Stimulated activated CD8-positive, alpha-beta memory T cell treated with anti-CD3 and anti-CD28 coated beads, Interleukin-7, amount 100 ng/mL, for 4 hours (primary cell): Measurements from ENCODE around the gene FIG4.
"Not testable (repeated sequence)": the region's sequence is repeated elsewhere in the genome, so short reads cannot be mapped to it uniquely, and the experiment has no call there.

Experiments used
- DNase-seq, 2 donors: peaks; one replicate each; pipeline ENCODE4 v3.0.0-alpha.2; 2020; ENCODE audit warnings: low read depth in 2 of 2

The FIG4 gene

GRCh38 chr6:109853951-109854350, 162.9 kb downstream of the FIG4 start:
- DNase-seq, result no peak

DNA sequence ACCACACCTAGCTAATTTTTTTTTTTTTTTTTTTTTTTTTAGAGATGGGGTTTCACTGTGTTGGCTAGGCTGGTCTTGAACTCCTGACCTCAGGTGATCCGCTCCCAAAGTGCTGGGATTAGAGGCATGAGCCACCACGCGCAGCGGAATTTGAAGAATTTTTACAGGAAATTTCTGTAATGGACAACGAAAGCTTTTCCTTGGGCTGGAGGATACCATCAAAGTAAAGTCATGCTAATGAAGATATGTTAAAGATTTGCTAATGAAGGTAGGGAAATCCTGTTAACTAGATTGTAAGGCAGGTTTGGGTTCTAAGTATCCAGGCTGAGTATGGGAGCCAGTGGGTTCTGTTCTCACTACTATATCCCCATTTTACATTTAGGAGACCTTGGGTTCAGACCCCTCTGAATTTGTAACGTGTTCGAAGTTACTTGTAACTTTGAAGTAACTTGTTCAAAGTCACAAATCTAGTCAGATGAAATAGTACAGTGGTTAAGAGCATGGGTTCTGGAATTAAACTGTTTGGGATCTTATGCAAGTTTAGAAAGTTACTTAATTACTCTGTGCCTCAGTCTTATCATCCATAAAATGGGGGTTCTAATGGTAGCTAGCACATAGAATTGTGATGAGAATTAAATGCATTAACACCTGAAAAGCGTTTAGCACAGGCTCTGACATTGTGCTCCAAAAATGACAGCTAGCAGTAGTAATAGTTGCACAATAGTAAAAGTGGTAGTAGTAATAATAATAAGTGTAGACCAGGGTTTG, 163.6 kb downstream of the FIG4 start:
- DNase-seq, result no peak

- DNase-seq, result not testable (repeated sequence)
Measured at GRCh38 chr6:109855476-109856040, 164.5 kb downstream of the FIG4 start.

- DNase-seq, result no peak
Measured at GRCh38 chr6:109861946-109862345, 170.8 kb downstream of the FIG4 start.

DNA sequence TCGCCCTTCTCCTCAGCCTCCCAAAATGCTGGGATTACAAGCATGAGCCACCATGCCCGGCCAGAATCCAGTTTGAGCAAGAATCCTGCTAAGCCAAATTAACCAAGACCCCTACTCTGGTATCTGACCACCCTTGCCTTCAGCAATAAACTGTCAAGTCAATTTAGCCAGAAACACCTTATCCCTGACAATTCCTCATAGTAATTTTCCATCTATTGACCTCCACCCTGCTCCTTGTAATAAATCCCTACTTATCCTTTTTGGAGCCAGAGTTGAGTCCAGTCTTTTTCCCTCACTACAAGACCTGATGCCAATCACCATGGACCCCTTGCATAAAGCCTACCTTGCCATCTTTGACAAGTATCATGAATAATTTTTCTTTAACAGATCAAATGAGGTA, 173.0 kb downstream of the FIG4 start:
- DNase-seq, result no peak

- DNase-seq, result no peak
Measured at GRCh38 chr6:109865968-109866367, 174.9 kb downstream of the FIG4 start.

GRCh38 chr6:109867009-109867969, 176.2 kb downstream of the FIG4 start:
- no peak for DNase-seq

DNA sequence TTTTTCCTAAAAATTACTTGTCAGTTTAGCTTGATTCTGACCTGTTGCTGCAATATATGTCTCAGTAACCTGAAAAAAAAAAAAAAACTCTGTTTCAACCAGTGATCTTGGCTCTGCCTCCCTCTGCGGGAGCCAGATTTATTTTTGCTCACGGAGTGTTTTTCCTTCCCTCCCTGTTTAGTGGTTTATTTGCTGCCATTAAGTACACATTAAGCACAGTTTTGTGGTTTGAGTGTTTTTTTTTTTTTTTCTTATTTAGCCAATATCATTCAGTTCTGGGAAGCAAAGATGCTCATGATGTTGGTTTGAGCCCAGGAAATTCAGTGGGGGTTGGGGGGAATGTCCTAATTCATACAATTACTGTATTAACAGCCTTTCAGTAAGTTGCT, 176.9 kb downstream of the FIG4 start:
- no peak for DNase-seq

DNA sequence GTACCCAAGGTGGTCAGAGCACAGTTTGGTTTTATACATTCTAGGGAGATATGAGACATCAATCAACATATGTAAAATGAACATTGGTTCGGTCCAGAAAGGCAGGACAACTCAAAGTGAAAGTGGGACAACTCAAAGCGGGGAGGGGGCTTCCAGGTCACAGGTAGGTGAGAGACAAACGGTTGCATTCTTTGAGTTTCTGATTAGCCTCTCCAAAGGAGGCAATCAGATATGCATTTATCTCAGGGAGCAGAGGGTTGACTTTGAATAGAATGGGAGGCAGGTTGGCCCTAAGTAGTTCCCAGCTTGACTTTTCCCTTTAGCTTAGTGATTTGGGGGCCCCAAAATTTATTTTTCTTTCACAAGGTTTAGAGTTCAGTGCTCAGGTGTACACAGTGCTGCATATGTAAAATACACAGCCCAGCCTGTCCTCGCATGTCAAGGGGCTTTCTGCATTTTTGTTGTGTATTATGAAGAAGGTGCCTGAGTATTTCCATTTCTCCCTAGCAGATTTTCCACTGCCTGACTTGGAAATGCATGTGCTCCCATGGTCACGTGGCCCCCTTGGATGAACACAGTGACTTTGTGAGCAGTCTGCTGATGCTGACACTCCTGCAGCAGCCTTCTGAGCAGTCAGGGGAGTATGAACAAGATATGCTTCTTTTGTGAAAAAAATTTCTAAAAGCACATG, 178.4 kb downstream of the FIG4 start:
- not testable (repeated sequence) for DNase-seq

GRCh38 chr6:109870089-109870410, 179.0 kb downstream of the FIG4 start:
- DNase-seq, result no peak

- DNase-seq, result no peak
Measured at GRCh38 chr6:109872549-109872948, 181.5 kb downstream of the FIG4 start.

GRCh38 chr6:109872968-109873545, 182.0 kb downstream of the FIG4 start:
- DNase-seq, result no peak

GRCh38 chr6:109874086-109874485, 183.0 kb downstream of the FIG4 start:
- DNase-seq, result no peak

GRCh38 chr6:109874621-109875020, 183.5 kb downstream of the FIG4 start:
- DNase-seq, result no peak
